LNCaP clone FGC (cell line): Measurements from ENCODE around the gene BAIAP2L2.

ENCODE experiments used
- DNase-seq: peaks from one replicate; pipeline ENCODE4 v3.0.0-alpha.2; 2011; ENCODE audit warnings: low read depth
- H3K4me3 ChIP-seq: 2 replicates; pipeline ENCODE4 v1.5.1; 2011; ENCODE audit warnings: mild to moderate bottlenecking, low read depth, low read length, control low read depth
- CTCF ChIP-seq: IDR thresholded peaks from 2 replicates; pipeline ENCODE4 v1.5.1; 2012; ENCODE audit warnings: mild to moderate bottlenecking; ENCODE audit not compliant: control insufficient read depth, insufficient read depth; ENCODE audit errors: extremely low read depth

The BAIAP2L2 gene

GRCh38 chr22:38049812-38050619, 60.5 kb downstream of the BAIAP2L2 start:
- TF ChIP-seq CTCF, result no peak
- DNase-seq, result no peak
- no peak overlapping the region for H3K4me3 ChIP-seq

GRCh38 chr22:38046070-38046748, 64.3 kb downstream of the BAIAP2L2 start:
- no peak for DNase-seq
- TF ChIP-seq CTCF, result no peak
- no peak overlapping the region for H3K4me3 ChIP-seq

GRCh38 chr22:38043151-38044039, 67.1 kb downstream of the BAIAP2L2 start:
- TF ChIP-seq CTCF, result no peak
- H3K4me3 ChIP-seq, result no peak overlapping the region
- no peak for DNase-seq

- TF ChIP-seq CTCF, result no peak
- DNase-seq, result no peak
- no peak overlapping the region for H3K4me3 ChIP-seq
These were observed 68.0 kb downstream of the BAIAP2L2 start for GRCh38 chr22:38042488-38042790.

GRCh38 chr22:38041760-38042487, 68.6 kb downstream of the BAIAP2L2 start:
- no peak for TF ChIP-seq CTCF
- no peak for DNase-seq
- H3K4me3 ChIP-seq, result no peak overlapping the region

- no peak for DNase-seq
- no peak overlapping the region for H3K4me3 ChIP-seq
- TF ChIP-seq CTCF, result no peak
These were observed 69.3 kb downstream of the BAIAP2L2 start for GRCh38 chr22:38040953-38041759.
